A673 (cell line): Measurements from ENCODE around the gene NCK1. TPM values are rescaled to one million over a fixed set of nuclear protein-coding genes. Genes with fewer than 3 reads are reported as not detected.
"Not testable (repeated sequence)": the region's sequence is repeated elsewhere in the genome, so short reads cannot be mapped to it uniquely, and the experiment has no call there.

ENCODE experiments used
- BruUV-seq: library from RNA; stranded (reverse); fragments of 400-500 nt; replicated peaks from 2 replicates; lab custom pipeline; 2021; lab: Mats Ljungman, UMichigan
- CTCF ChIA-PET: fragments of 300-600 bp; sonication (Branson Sonifier 250); formaldehyde crosslinking; loops from one replicate; lab custom pipeline; 2022; ENCODE audit warnings: antibody characterized with exemption; lab: Charles Lee
- POLR2A ChIA-PET: fragments of 300-600 bp; sonication (Branson Sonifier 250); formaldehyde crosslinking; loops from one replicate; lab custom pipeline; 2022; ENCODE audit warnings: antibody characterized with exemption; ENCODE audit not compliant: low non-redundant PET; lab: Charles Lee
- DNase-seq: peaks from one replicate; pipeline ENCODE4 v3.0.0-alpha.2; 2015; ENCODE audit warnings: low spot score
- H3K27ac ChIP-seq: fragments of 200-600 bp; sonication (generic); 2 replicates; pipeline ENCODE4 v1.5.1; 2016; ENCODE audit warnings: mixed run types, low read depth, mild to moderate bottlenecking, mixed read lengths, antibody characterized with exemption, low read length; ENCODE audit not compliant: poor library complexity, severe bottlenecking
- H3K27me3 ChIP-seq: fragments of 200-600 bp; sonication (generic); replicated peaks from 2 replicates; pipeline ENCODE4 v1.6.1; 2017; ENCODE audit warnings: mixed run types, low read depth, mild to moderate bottlenecking, mixed read lengths, antibody characterized with exemption, low read length; ENCODE audit not compliant: insufficient read depth, poor library complexity
- H3K36me3 ChIP-seq: fragments of 200-600 bp; sonication (generic); 2 replicates; pipeline ENCODE4 v1.6.1; 2016; ENCODE audit warnings: mixed run types, mild to moderate bottlenecking, mixed read lengths, antibody characterized with exemption, low read length; ENCODE audit not compliant: insufficient read depth, poor library complexity, severe bottlenecking
- H3K4me1 ChIP-seq: fragments of 200-600 bp; sonication (generic); 2 replicates; pipeline ENCODE4 v1.6.1; 2017; ENCODE audit warnings: mixed run types, mild to moderate bottlenecking, mixed read lengths, antibody characterized with exemption, low read length; ENCODE audit not compliant: insufficient read depth, poor library complexity, severe bottlenecking
- H3K4me3 ChIP-seq: fragments of 200-600 bp; sonication (generic); 2 replicates; pipeline ENCODE4 v1.5.1; 2016; ENCODE audit warnings: low read depth, mixed run types, mild to moderate bottlenecking, mixed read lengths, low read length; ENCODE audit not compliant: poor library complexity, severe bottlenecking
- H3K9me3 ChIP-seq: fragments of 200-600 bp; sonication (generic); 2 replicates; pipeline ENCODE4 v1.6.1; 2016; ENCODE audit warnings: mixed run types, low read depth, mild to moderate bottlenecking, mixed read lengths, antibody characterized with exemption, low read length; ENCODE audit not compliant: poor library complexity, severe bottlenecking
- EZH2 ChIP-seq: fragments of 200-600 bp; sonication (generic); IDR thresholded peaks from 2 replicates; pipeline ENCODE4 v1.6.1; 2017; ENCODE audit warnings: borderline replicate concordance, low read depth, mild to moderate bottlenecking, mixed read lengths, antibody characterized with exemption, low read length; ENCODE audit not compliant: poor library complexity, severe bottlenecking
- intact Hi-C: fragments of 100-400 bp; cut with micrococcal nuclease; formaldehyde crosslinking; loops from one replicate; pipeline ENCODE4 v1.10.0; 2022; ENCODE audit not compliant: unreplicated experiment
- total RNA-seq: library from RNA; stranded (reverse); gene quantifications from 2 replicates; pipeline ENCODE4 v1.2.3, GENCODE V29; 2021
- TF ChIP-seq, protein P1 (sequence below): fragments of 300-800, 200-600 bp; sonication (generic); conservative IDR thresholded peaks from 2 replicates; pipeline ENCODE4 v1.5.1; 2017; ENCODE audit warnings: low read depth, mild to moderate bottlenecking, antibody characterized with exemption, low read length, moderate library complexity, mixed read lengths

The NCK1 gene
- total RNA-seq, 1 experiment from 2014 or later, result 50.2 TPM

DNA sequence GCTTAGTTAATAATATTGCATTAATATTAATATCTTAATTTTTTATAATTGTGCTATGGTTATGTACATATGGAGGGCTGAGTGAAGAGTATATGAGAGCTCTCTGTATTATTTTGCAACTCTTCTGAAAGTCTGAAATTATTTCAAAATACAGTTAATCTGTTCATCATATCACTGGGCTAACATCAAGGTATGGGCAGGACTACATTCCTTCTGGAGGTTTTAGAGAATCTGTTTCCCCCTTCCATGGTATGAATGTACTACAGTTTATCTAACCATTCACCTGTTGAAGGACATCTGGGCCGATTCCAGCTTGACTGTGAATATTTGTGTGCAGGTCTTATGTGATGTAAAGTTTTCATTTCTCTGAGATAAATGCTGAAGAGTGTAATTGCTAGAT is 100.9 kb downstream of the NCK1 start:
- no TSS peak for BruUV-seq
- no peak for DNase-seq
- H3K36me3 ChIP-seq, result no peaks in the 10 kb centered on the region
- peaks cover 3% of the 10 kb centered on the region for H3K4me1 ChIP-seq
- intact Hi-C loops, result no loop called here
- CTCF ChIA-PET, result no interaction called here
- H3K9me3 ChIP-seq, result no peaks in the 10 kb centered on the region
- POLR2A ChIA-PET, result no interaction called here
- H3K27me3 ChIP-seq, result no peaks in the 10 kb centered on the region
- TF ChIP-seq, protein P1, sequence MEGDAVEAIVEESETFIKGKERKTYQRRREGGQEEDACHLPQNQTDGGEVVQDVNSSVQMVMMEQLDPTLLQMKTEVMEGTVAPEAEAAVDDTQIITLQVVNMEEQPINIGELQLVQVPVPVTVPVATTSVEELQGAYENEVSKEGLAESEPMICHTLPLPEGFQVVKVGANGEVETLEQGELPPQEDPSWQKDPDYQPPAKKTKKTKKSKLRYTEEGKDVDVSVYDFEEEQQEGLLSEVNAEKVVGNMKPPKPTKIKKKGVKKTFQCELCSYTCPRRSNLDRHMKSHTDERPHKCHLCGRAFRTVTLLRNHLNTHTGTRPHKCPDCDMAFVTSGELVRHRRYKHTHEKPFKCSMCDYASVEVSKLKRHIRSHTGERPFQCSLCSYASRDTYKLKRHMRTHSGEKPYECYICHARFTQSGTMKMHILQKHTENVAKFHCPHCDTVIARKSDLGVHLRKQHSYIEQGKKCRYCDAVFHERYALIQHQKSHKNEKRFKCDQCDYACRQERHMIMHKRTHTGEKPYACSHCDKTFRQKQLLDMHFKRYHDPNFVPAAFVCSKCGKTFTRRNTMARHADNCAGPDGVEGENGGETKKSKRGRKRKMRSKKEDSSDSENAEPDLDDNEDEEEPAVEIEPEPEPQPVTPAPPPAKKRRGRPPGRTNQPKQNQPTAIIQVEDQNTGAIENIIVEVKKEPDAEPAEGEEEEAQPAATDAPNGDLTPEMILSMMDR, result no peak
- no peak for TF ChIP-seq EZH2
- H3K4me3 ChIP-seq, result no peak overlapping the region
- no peak overlapping the region for H3K27ac ChIP-seq

DNA sequence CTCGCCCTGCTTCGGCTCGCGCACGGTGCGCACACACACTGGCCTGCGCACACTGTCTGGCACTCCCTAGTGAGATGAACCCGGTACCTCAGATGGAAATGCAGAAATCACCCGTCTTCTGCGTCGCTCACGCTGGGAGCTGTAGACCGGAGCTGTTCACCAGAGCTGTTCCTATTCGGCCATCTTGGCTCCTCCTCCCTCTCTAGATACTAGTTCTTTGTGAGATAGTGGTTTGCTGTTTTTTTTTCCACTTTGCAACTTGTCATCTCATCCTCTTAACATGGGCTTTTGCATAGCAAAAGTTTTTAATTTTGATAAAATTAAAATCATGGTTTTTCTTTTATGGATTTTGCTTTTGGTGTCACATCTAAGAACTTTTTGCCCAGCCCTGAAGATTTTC is 107.5 kb downstream of the NCK1 start:
- DNase-seq, CTCF ChIA-PET, H3K4me1 ChIP-seq, H3K36me3 ChIP-seq, H3K9me3 ChIP-seq, POLR2A ChIA-PET, H3K27ac ChIP-seq, H3K27me3 ChIP-seq, intact Hi-C loops, H3K4me3 ChIP-seq, BruUV-seq: not testable (repeated sequence)

DNA sequence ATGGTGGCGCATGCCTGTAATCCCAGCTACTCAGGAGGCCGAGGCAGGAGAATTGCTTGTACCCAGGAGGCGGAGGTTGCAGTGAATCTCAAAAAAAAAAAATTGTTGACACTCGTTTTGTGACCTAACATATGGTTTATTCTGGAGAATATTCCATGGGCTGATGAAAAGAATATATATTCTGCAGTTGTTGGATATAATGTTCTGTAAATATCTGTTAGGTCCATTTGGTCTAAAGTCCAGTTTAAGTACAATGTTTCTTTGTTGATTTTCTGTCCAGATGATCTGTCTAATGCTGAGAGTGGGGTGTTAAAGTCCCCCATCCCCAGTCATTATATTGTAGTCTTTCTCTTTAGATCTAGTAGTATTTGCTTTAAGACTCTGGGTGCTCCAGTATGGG is 111.3 kb downstream of the NCK1 start:
- ChIA-PET CTCF (no interaction called here), POLR2A (interaction anchor here (0.6 kb wide), 1 partner anchor 648 kb away, joined by 5 read pairs; no protein-coding TSS in a partner anchor)
- no peak for DNase-seq
- Histone ChIP-seq H3K4me1 (no peaks in the 10 kb centered on the region), H3K27ac (no peak overlapping the region), H3K9me3 (peaks cover 7% of the 10 kb centered on the region), H3K27me3 (no peaks in the 10 kb centered on the region), H3K4me3 (no peak overlapping the region), H3K36me3 (no peaks in the 10 kb centered on the region)
- TF ChIP-seq, protein P1, result no peak
- no peak for TF ChIP-seq EZH2
- no TSS peak for BruUV-seq
- intact Hi-C loops, result no loop called here

DNA sequence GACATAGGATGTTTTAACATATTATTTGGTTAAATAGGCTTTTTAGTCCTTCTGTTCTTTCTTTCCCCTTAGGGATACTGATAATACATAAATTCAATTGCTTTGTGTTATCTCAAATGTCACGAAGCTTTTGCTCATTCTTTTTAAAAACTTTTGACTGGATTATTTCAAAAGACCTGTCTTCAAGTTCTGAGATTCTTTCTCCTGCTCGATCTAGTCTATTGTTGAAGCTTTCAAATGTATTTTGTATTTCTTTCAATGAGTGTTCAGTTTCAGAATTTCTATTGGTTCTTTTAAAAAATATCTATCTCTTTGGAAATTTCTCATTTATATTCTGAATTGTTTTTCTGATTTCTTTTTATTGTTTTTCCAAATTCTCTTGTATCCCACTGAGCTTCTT is 112.7 kb downstream of the NCK1 start:
- BruUV-seq, result no TSS peak
- CTCF ChIA-PET, result no interaction called here
- POLR2A ChIA-PET, result no interaction called here
- TF ChIP-seq EZH2, result no peak
- TF ChIP-seq, protein P1, result no peak
- intact Hi-C loops, result no loop called here
- no peaks in the 10 kb centered on the region for H3K4me1 ChIP-seq
- no peak overlapping the region for H3K27ac ChIP-seq
- no peaks in the 10 kb centered on the region for H3K27me3 ChIP-seq
- no peaks in the 10 kb centered on the region for H3K36me3 ChIP-seq
- no peak overlapping the region for H3K4me3 ChIP-seq
- H3K9me3 ChIP-seq, result peaks cover 7% of the 10 kb centered on the region
- no peak for DNase-seq
